Caco-2 (cell line): ENCODE measurements around the gene CFAP92. TPM values are rescaled to one million over a fixed set of nuclear protein-coding genes. Genes with fewer than 3 reads are reported as not detected.

Source experiments
- BruUV-seq: library from RNA; stranded (reverse); fragments of 400-500 nt; replicated peaks from 2 replicates; lab custom pipeline; 2021; lab: Mats Ljungman, UMichigan
- CTCF ChIA-PET: fragments of 300-600 bp; sonication (Branson Sonifier 250); formaldehyde crosslinking; loops from one replicate; lab custom pipeline; 2022; ENCODE audit warnings: antibody characterized with exemption; lab: Charles Lee
- POLR2A ChIA-PET: fragments of 300-600 bp; sonication (Branson Sonifier 250); formaldehyde crosslinking; loops from one replicate; lab custom pipeline; 2022; ENCODE audit warnings: antibody characterized with exemption; lab: Charles Lee
- DNase-seq, 2 experiments: peaks; one replicate each; pipeline versions ENCODE4 v3.0.0 to v3.0.0-alpha.2; 2020 to 2022
- H3K27me3 ChIP-seq: replicated peaks from 2 replicates; pipeline ENCODE4 v1.6.0; 2011; ENCODE audit warnings: low read length; ENCODE audit not compliant: control insufficient read depth, insufficient read depth
- H3K36me3 ChIP-seq: 2 replicates; pipeline ENCODE4 v1.5.1; 2011; ENCODE audit warnings: low read length; ENCODE audit not compliant: control insufficient read depth, insufficient read depth
- H3K4me1 ChIP-seq: fragments of 250-450 bp; sonication (Bioruptor Pico); 2 replicates; pipeline ENCODE4 v1.5.1; 2020; ENCODE audit warnings: mild to moderate bottlenecking
- H3K4me3 ChIP-seq: 2 replicates; pipeline ENCODE4 v1.5.1; 2011; ENCODE audit warnings: low read depth, mild to moderate bottlenecking, control low read depth, low read length
- H3K9me3 ChIP-seq: fragments of 250-450 bp; sonication (Bioruptor Pico); 2 replicates; pipeline ENCODE4 v1.5.1; 2020; ENCODE audit warnings: mild to moderate bottlenecking, moderate library complexity
- H3K27ac Mint-ChIP-seq: one replicate; pipeline ENCODE4 v1.8.0; 2022; ENCODE audit warnings: mixed read lengths; ENCODE audit not compliant: unreplicated experiment
- H3K27me3 Mint-ChIP-seq: one replicate; pipeline ENCODE4 v1.8.0; 2022; ENCODE audit warnings: mixed read lengths; ENCODE audit not compliant: insufficient read depth, unreplicated experiment
- H3K36me3 Mint-ChIP-seq: one replicate; pipeline ENCODE4 v1.8.0; 2022; ENCODE audit warnings: mild to moderate bottlenecking, mixed read lengths; ENCODE audit not compliant: insufficient read depth, unreplicated experiment
- H3K4me1 Mint-ChIP-seq: one replicate; pipeline ENCODE4 v1.8.0; 2022; ENCODE audit warnings: low read depth, mixed read lengths; ENCODE audit not compliant: unreplicated experiment
- H3K4me3 Mint-ChIP-seq: one replicate; pipeline ENCODE4 v1.8.0; 2022; ENCODE audit warnings: mild to moderate bottlenecking, moderate library complexity, mixed read lengths; ENCODE audit not compliant: unreplicated experiment
- H3K9me3 Mint-ChIP-seq: one replicate; pipeline ENCODE4 v1.8.0; 2022; ENCODE audit warnings: mixed read lengths; ENCODE audit not compliant: unreplicated experiment
- CTCF ChIP-seq, 2 experiments: fragments of 200-600 bp in 1 of 2; IDR thresholded peaks; 1 replicate in 1 of 2; 2 replicates in 1 of 2; pipeline versions ENCODE4 v1.5.1 to v1.8.0; 2011 to 2022; ENCODE audit warnings: antibody characterized with exemption in 1 of 2, control low read depth in 1 of 2, inconsistent platforms in 1 of 2, low read depth in 1 of 2, low read length in 1 of 2, mild to moderate bottlenecking in 1 of 2, moderate library complexity in 1 of 2; ENCODE audit not compliant: insufficient read depth in 1 of 2, severe bottlenecking in 1 of 2, unreplicated experiment in 1 of 2
- intact Hi-C: fragments of 100-400 bp; cut with micrococcal nuclease; formaldehyde crosslinking; loops from one replicate; pipeline ENCODE4 v1.10.0; 2022; ENCODE audit not compliant: unreplicated experiment
- total RNA-seq: library from RNA; stranded (reverse); gene quantifications from 2 replicates; pipeline ENCODE4 v1.2.3, GENCODE V29; 2022

CFAP92 gene
- total RNA-seq, 1 experiment from 2014 or later = 5.9 TPM

GRCh38 chr3:129040039-129040336 lies 46.1 kb upstream of the CFAP92 start:
- BruUV-seq = no TSS peak
- no peaks in the 10 kb centered on the region for H3K9me3 Mint-ChIP-seq
- Histone ChIP-seq H3K27me3 (no peaks in the 10 kb centered on the region), H3K4me3 (no peak overlapping the region), H3K9me3 (no peaks in the 10 kb centered on the region), H3K4me1 (no peaks in the 10 kb centered on the region), H3K36me3 (no peaks in the 10 kb centered on the region)
- H3K4me1 Mint-ChIP-seq = no peaks in the 10 kb centered on the region
- DNase-seq = no peak
- H3K36me3 Mint-ChIP-seq = no peaks in the 10 kb centered on the region
- no peak for TF ChIP-seq CTCF (IDR thresholded peaks at IDR 0.05; ENCODE audit: insufficient read depth in 1 of 2, low read depth in 1 of 2, low read length in 1 of 2, severe bottlenecking in 1 of 2, unreplicated experiment in 1 of 2)
- intact Hi-C loops = no loop called here
- CTCF ChIA-PET = interaction anchor here (1.5 kb wide), 1 partner anchor 14 kb away, joined by 4 read pairs; no protein-coding TSS in a partner anchor
- peaks cover 3% of the 10 kb centered on the region for H3K27me3 Mint-ChIP-seq
- H3K27ac Mint-ChIP-seq = no peak overlapping the region
- POLR2A ChIA-PET = no interaction called here
- H3K4me3 Mint-ChIP-seq = no peak overlapping the region

DNA sequence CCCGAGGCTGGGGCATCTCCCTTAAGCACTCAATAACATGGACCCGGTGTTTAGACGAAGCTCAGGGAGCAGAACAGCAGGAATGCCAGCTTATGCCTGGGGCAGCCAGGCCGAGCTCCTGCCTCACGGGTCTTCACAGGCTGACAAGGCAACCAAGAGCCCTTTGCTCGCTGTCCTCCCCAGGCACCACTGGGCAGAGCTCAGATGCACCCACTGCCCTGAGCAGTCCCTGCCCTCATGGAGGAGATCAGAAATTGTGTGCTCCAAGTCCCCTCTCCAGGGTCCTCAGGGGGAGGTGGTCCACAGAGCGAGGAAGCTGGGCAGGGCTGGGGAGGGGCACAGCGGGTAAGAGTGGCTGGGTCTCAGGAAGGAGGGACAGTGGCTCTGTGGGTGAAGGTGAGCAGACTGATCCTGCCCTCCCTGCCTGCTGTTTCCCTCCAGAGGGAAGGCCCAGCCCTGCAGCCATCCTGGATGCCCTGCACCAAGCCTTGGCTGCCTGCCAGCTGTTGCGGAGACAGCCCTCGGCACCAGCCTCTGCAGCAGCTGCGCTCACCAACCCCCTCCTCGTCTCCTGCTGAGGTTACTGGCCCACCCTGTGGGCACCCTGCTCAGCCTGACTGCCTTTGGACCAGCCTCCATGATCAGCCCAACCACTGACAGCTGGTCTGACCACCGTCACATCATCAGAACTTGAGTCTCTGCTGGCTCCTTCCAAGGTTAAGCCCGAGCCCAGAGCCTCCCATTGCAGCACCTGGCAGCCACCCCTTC lies 45.6 kb upstream of the CFAP92 start:
- ChIA-PET POLR2A (no interaction called here), CTCF (interaction anchor here (1.5 kb wide), 1 partner anchor 14 kb away, joined by 4 read pairs; no protein-coding TSS in a partner anchor)
- no peak for DNase-seq
- H3K36me3 ChIP-seq = no peaks in the 10 kb centered on the region
- no peak for TF ChIP-seq CTCF (IDR thresholded peaks at IDR 0.05; ENCODE audit: insufficient read depth in 1 of 2, low read depth in 1 of 2, low read length in 1 of 2, severe bottlenecking in 1 of 2, unreplicated experiment in 1 of 2)
- Mint-ChIP-seq H3K4me1 (no peaks in the 10 kb centered on the region), H3K36me3 (no peaks in the 10 kb centered on the region), H3K27me3 (peaks cover 3% of the 10 kb centered on the region), H3K4me3 (no peak overlapping the region), H3K27ac (no peak overlapping the region), H3K9me3 (no peaks in the 10 kb centered on the region)
- intact Hi-C loops = no loop called here
- no peaks in the 10 kb centered on the region for H3K9me3 ChIP-seq
- no TSS peak for BruUV-seq
- H3K4me1 ChIP-seq = no peaks in the 10 kb centered on the region
- no peaks in the 10 kb centered on the region for H3K27me3 ChIP-seq
- H3K4me3 ChIP-seq = no peak overlapping the region

GRCh38 chr3:129038121-129038855 lies 44.4 kb upstream of the CFAP92 start:
- Mint-ChIP-seq H3K4me1 (no peaks in the 10 kb centered on the region), H3K27ac (no peak overlapping the region), H3K36me3 (no peaks in the 10 kb centered on the region), H3K27me3 (peaks cover 3% of the 10 kb centered on the region), H3K9me3 (no peaks in the 10 kb centered on the region), H3K4me3 (no peak overlapping the region)
- H3K36me3 ChIP-seq = no peaks in the 10 kb centered on the region
- intact Hi-C loops = no loop called here
- no peaks in the 10 kb centered on the region for H3K4me1 ChIP-seq
- H3K9me3 ChIP-seq = no peaks in the 10 kb centered on the region
- no peak for TF ChIP-seq CTCF (IDR thresholded peaks at IDR 0.05; ENCODE audit: insufficient read depth in 1 of 2, low read depth in 1 of 2, low read length in 1 of 2, severe bottlenecking in 1 of 2, unreplicated experiment in 1 of 2)
- no TSS peak for BruUV-seq
- no peak overlapping the region for H3K4me3 ChIP-seq
- no peak for DNase-seq
- CTCF ChIA-PET = interaction anchor here (0.6 to 0.9 kb wide), 2 partner anchors 9 to 12 kb away, joined by 3 read pairs; no protein-coding TSS in a partner anchor
- POLR2A ChIA-PET = no interaction called here
- H3K27me3 ChIP-seq = no peaks in the 10 kb centered on the region
